SK-N-SH (cell line): ENCODE results near the gene SLC30A2. TPM values are rescaled to one million over a fixed set of nuclear protein-coding genes. Genes with fewer than 3 reads are reported as not detected.

ENCODE experiments used
- CTCF ChIA-PET: fragments of 300-600, 350-600 bp; formaldehyde crosslinking; extraction: SDS; loops from one replicate; lab custom pipeline; 2021; lab: Yijun Ruan, JAX
- POLR2A ChIA-PET: fragments of 350-600 bp; sonication (Branson Sonifier 250); formaldehyde crosslinking; extraction: SDS; loops from one replicate; lab custom pipeline; 2020; ENCODE audit warnings: antibody characterized with exemption, inconsistent platforms; lab: Yijun Ruan, JAX
- DNase-seq: peaks from one replicate; pipeline ENCODE4 v3.0.0; 2012
- H2AFZ ChIP-seq: fragments of 200-600 bp; sonication (generic); 2 replicates; pipeline ENCODE4 v1.8.1; 2016; ENCODE audit warnings: antibody characterized with exemption, mild to moderate bottlenecking, low read depth
- H3F3A ChIP-seq: fragments of 200-600 bp; sonication (generic); replicated peaks from 2 replicates; pipeline ENCODE3; 2016; ENCODE audit warnings: antibody characterized with exemption, mild to moderate bottlenecking; ENCODE audit not compliant: insufficient read depth
- H3K27ac ChIP-seq, 2 experiments: fragments of 200-500 bp in 1 of 2; fragments of 200-600 bp in 1 of 2; sonication (Bioruptor generic) in 1 of 2; sonication (generic), shearing (Covaris generic) in 1 of 2; 2 replicates each; pipeline versions ENCODE4 v1.5.1 to v1.6.1; 2014 to 2016; ENCODE audit warnings: low read depth in 2 of 2, inconsistent platforms in 1 of 2, low read length in 1 of 2, mild to moderate bottlenecking in 1 of 2, mixed read lengths in 1 of 2
- H3K27me3 ChIP-seq: fragments of 200-600 bp; sonication (generic), shearing (Covaris generic); 2 replicates; pipeline ENCODE4 v1.6.1; 2016; ENCODE audit warnings: mixed run types; ENCODE audit not compliant: insufficient read depth
- H3K36me3 ChIP-seq, 2 experiments: fragments of 200-500 bp in 1 of 2; fragments of 200-600 bp in 1 of 2; sonication (Bioruptor generic) in 1 of 2; sonication (generic) in 1 of 2; replicated peaks in 1 of 2; 2 replicates each; pipeline versions ENCODE3 to v1.5.1; 2014 to 2016; ENCODE audit warnings: low read length in 1 of 2, mild to moderate bottlenecking in 1 of 2; ENCODE audit not compliant: insufficient read depth in 2 of 2, control insufficient read depth in 1 of 2
- H3K4me1 ChIP-seq, 2 experiments: fragments of 200-500 bp in 1 of 2; fragments of 200-600 bp in 1 of 2; sonication (Bioruptor generic) in 1 of 2; sonication (generic), shearing (Covaris generic) in 1 of 2; 2 replicates each; pipeline versions ENCODE4 v1.5.1 to v1.6.1; 2014 to 2016; ENCODE audit warnings: low read depth in 1 of 2, low read length in 1 of 2, mixed run types in 1 of 2; ENCODE audit not compliant: insufficient read depth in 2 of 2, control insufficient read depth in 1 of 2
- H3K4me2 ChIP-seq: fragments of 200-600 bp; sonication (generic), shearing (Covaris generic); 2 replicates; pipeline ENCODE4 v1.6.1; 2017; ENCODE audit warnings: mixed run types
- H3K4me3 ChIP-seq, 2 experiments: fragments of 200-500 bp in 1 of 2; fragments of 200-600 bp in 1 of 2; sonication (Bioruptor generic) in 1 of 2; sonication (generic), shearing (Covaris generic) in 1 of 2; 2 replicates each; pipeline versions ENCODE4 v1.5.1 to v1.8.1; 2014 to 2016; ENCODE audit warnings: low read depth in 2 of 2, inconsistent platforms in 1 of 2, low read length in 1 of 2, mild to moderate bottlenecking in 1 of 2, mixed read lengths in 1 of 2, moderate library complexity in 1 of 2
- H3K79me2 ChIP-seq: fragments of 200-600 bp; sonication (generic); 2 replicates; pipeline ENCODE4 v1.8.1; 2017; ENCODE audit warnings: mild to moderate bottlenecking; ENCODE audit not compliant: insufficient read depth
- H3K9ac ChIP-seq: fragments of 200-600 bp; sonication (generic); 2 replicates; pipeline ENCODE4 v1.6.1; 2017; ENCODE audit warnings: mixed run types
- H3K9me2 ChIP-seq: fragments of 200-600 bp; sonication (generic); 2 replicates; pipeline ENCODE4 v1.6.1; 2017; ENCODE audit warnings: mixed run types
- H3K9me3 ChIP-seq: fragments of 200-600 bp; sonication (generic); 2 replicates; pipeline ENCODE4 v1.6.1; 2017; ENCODE audit warnings: mixed run types, mild to moderate bottlenecking, moderate library complexity
- H4K20me1 ChIP-seq: fragments of 200-600 bp; sonication (generic); 2 replicates; pipeline ENCODE4 v1.6.1; 2017; ENCODE audit warnings: mild to moderate bottlenecking, mixed run types; ENCODE audit not compliant: insufficient read depth
- ELF1 ChIP-seq: IDR thresholded peaks from 2 replicates; pipeline ENCODE4 v1.4.0; 2012
- FOXM1 ChIP-seq: IDR thresholded peaks from 2 replicates; pipeline ENCODE4 v1.4.0; 2012; ENCODE audit warnings: low read depth, mild to moderate bottlenecking
- GATA2 ChIP-seq: sonication (generic); formaldehyde crosslinking; IDR thresholded peaks from 2 replicates; pipeline ENCODE4 v1.5.0; 2020; ENCODE audit warnings: mild to moderate bottlenecking, missing genetic modification reagents
- MEF2A ChIP-seq: IDR thresholded peaks from 2 replicates; pipeline ENCODE4 v1.4.0; 2012; ENCODE audit warnings: low read depth, borderline replicate concordance
- NFIC ChIP-seq: IDR thresholded peaks from 2 replicates; pipeline ENCODE4 v1.4.0; 2012; ENCODE audit warnings: borderline replicate concordance
- NRF1 ChIP-seq: IDR thresholded peaks from 2 replicates; pipeline ENCODE4 v1.6.1; 2012; ENCODE audit warnings: low read depth, mild to moderate bottlenecking, low read length
- POLR2AphosphoS5 ChIP-seq: IDR thresholded peaks from 2 replicates; pipeline ENCODE4 v1.6.1; 2012; ENCODE audit warnings: low read depth, low read length
- RAD21 ChIP-seq: IDR thresholded peaks from 2 replicates; pipeline ENCODE4 v1.6.1; 2012; ENCODE audit warnings: mild to moderate bottlenecking, low read length
- RCOR1 ChIP-seq: fragments of 150-350 bp; IDR thresholded peaks from 2 replicates; pipeline ENCODE4 v1.6.1; 2017; ENCODE audit warnings: antibody characterized with exemption, low read length
- RXRA ChIP-seq: IDR thresholded peaks from 2 replicates; pipeline ENCODE4 v1.4.0; 2012; ENCODE audit warnings: low read depth, mild to moderate bottlenecking, borderline replicate concordance
- SIN3A ChIP-seq: IDR thresholded peaks from 2 replicates; pipeline ENCODE4 v1.6.1; 2012; ENCODE audit warnings: low read depth, mild to moderate bottlenecking, low read length, moderate library complexity, borderline replicate concordance
- TAF1 ChIP-seq: IDR thresholded peaks from 2 replicates; pipeline ENCODE4 v1.6.1; 2012; ENCODE audit warnings: low read depth, mild to moderate bottlenecking, low read length, moderate library complexity, borderline replicate concordance
- TCF12 ChIP-seq: IDR thresholded peaks from 2 replicates; pipeline ENCODE4 v1.4.0; 2012
- TEAD4 ChIP-seq: IDR thresholded peaks from 2 replicates; pipeline ENCODE4 v1.4.0; 2012; ENCODE audit warnings: mild to moderate bottlenecking, borderline replicate concordance; ENCODE audit not compliant: insufficient read depth
- YY1 ChIP-seq: IDR thresholded peaks from 2 replicates; pipeline ENCODE4 v1.4.0; 2012; ENCODE audit warnings: low read depth, mild to moderate bottlenecking
- WGBS: methylation state at CpG from one replicate; pipeline ENCODE4 v1.1.6; 2017; ENCODE audit warnings: low lambda C conversion rate; 5-methylcytosine and 5-hydroxymethylcytosine counted together
- polyA plus RNA-seq, 3 experiments: library from polyadenylated mRNA; depleted of rRNA; stranded (reverse); fragments of >200 nt; gene quantifications; 2 replicates each; pipeline ENCODE4 v1.2.3, GENCODE V29; 2012
- TF ChIP-seq, protein P1 (sequence below): fragments of 200-600 bp; sonication (generic); IDR thresholded peaks from 2 replicates; pipeline ENCODE4 v1.6.1; 2017; ENCODE audit warnings: antibody characterized with exemption, mild to moderate bottlenecking, moderate library complexity
- TF ChIP-seq, protein P2 (sequence below): IDR thresholded peaks from 2 replicates; pipeline ENCODE4; 2012
- TF ChIP-seq, protein P3 (sequence below): fragments of 150-350 bp; IDR thresholded peaks from 2 replicates; pipeline ENCODE4 v1.6.1; 2017; ENCODE audit warnings: antibody characterized with exemption, low read length, low read depth, borderline replicate concordance
- TF ChIP-seq, protein P4 (sequence below): IDR thresholded peaks from 2 replicates; pipeline ENCODE4 v1.6.1; 2012; ENCODE audit warnings: mild to moderate bottlenecking, low read depth, low read length, moderate library complexity
- TF ChIP-seq, protein P5 (sequence below): IDR thresholded peaks from 2 replicates; pipeline ENCODE4 v1.4.0; 2012; ENCODE audit warnings: low read depth

SLC30A2 gene
- polyA plus RNA-seq, 1 of the 3 experiments (the other 2 are of a cell fraction): not detected

DNA sequence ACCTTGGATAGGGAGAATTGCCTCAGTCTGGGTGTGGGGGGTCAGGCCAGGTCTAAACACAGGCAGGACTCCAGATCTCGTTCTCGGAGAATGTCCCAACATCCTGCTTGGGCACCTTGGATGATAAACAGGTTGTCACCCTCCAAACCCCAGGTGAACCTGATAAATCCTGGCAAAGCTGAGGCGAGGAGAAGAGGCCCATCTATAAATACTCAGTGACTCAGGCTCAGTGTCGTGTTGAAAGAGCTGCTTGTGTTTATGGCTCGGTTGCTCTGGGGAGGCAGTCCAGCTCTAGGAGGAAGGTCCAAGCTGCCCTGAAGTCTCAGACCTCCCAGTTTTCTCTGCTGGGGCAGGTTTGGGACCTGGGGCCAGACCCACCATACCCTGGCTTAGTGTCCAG, 37.3 kb upstream of the SLC30A2 start:
- peaks cover 13% of the 10 kb centered on the region for H3K27me3 ChIP-seq
- H3K4me3 ChIP-seq: no peak overlapping the region
- no peaks in the 10 kb centered on the region for H4K20me1 ChIP-seq
- no peaks in the 10 kb centered on the region for H3K36me3 ChIP-seq
- CTCF ChIA-PET: interaction anchor here (1.0 to 1.6 kb wide), 3 partner anchors 39 to 62 kb away, joined by 3 to 7 read pairs (median 3); no protein-coding TSS in a partner anchor
- H3K79me2 ChIP-seq: no peaks in the 10 kb centered on the region
- no peaks in the 10 kb centered on the region for H3K9me2 ChIP-seq
- H3K4me2 ChIP-seq: no peak overlapping the region
- 39% methylated on average over 5 of the region's 5 CpGs for WGBS
- H2AFZ ChIP-seq: no peak overlapping the region
- H3K9me3 ChIP-seq: no peaks in the 10 kb centered on the region
- H3K4me1 ChIP-seq: no peaks in the 10 kb centered on the region
- no peaks in the 10 kb centered on the region for H3F3A ChIP-seq
- POLR2A ChIA-PET: no interaction called here
- H3K27ac ChIP-seq: no peak overlapping the region
- no peak overlapping the region for H3K9ac ChIP-seq
- TF ChIP-seq, protein P1, sequence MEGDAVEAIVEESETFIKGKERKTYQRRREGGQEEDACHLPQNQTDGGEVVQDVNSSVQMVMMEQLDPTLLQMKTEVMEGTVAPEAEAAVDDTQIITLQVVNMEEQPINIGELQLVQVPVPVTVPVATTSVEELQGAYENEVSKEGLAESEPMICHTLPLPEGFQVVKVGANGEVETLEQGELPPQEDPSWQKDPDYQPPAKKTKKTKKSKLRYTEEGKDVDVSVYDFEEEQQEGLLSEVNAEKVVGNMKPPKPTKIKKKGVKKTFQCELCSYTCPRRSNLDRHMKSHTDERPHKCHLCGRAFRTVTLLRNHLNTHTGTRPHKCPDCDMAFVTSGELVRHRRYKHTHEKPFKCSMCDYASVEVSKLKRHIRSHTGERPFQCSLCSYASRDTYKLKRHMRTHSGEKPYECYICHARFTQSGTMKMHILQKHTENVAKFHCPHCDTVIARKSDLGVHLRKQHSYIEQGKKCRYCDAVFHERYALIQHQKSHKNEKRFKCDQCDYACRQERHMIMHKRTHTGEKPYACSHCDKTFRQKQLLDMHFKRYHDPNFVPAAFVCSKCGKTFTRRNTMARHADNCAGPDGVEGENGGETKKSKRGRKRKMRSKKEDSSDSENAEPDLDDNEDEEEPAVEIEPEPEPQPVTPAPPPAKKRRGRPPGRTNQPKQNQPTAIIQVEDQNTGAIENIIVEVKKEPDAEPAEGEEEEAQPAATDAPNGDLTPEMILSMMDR: no peak
- TF ChIP-seq RCOR1: no peak
- TF ChIP-seq NRF1: no peak
- no peak for TF ChIP-seq ELF1
- no peak for TF ChIP-seq NFIC
- no peak for TF ChIP-seq RXRA
- TF ChIP-seq TAF1: no peak
- TF ChIP-seq, protein P2, sequence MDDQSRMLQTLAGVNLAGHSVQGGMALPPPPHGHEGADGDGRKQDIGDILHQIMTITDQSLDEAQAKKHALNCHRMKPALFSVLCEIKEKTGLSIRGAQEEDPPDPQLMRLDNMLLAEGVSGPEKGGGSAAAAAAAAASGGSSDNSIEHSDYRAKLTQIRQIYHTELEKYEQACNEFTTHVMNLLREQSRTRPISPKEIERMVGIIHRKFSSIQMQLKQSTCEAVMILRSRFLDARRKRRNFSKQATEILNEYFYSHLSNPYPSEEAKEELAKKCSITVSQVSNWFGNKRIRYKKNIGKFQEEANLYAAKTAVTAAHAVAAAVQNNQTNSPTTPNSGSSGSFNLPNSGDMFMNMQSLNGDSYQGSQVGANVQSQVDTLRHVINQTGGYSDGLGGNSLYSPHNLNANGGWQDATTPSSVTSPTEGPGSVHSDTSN: no peak
- no peak for TF ChIP-seq TEAD4
- no peak for TF ChIP-seq MEF2A
- no peak for TF ChIP-seq TCF12
- TF ChIP-seq GATA2 (CRISPR knock-in tag): no peak
- TF ChIP-seq POLR2AphosphoS5: no peak
- TF ChIP-seq RAD21: no peak
- TF ChIP-seq, protein P3, sequence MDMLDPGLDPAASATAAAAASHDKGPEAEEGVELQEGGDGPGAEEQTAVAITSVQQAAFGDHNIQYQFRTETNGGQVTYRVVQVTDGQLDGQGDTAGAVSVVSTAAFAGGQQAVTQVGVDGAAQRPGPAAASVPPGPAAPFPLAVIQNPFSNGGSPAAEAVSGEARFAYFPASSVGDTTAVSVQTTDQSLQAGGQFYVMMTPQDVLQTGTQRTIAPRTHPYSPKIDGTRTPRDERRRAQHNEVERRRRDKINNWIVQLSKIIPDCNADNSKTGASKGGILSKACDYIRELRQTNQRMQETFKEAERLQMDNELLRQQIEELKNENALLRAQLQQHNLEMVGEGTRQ: no peak
- TF ChIP-seq, all 33 proteins: peak for 0
- no peak for DNase-seq

DNA sequence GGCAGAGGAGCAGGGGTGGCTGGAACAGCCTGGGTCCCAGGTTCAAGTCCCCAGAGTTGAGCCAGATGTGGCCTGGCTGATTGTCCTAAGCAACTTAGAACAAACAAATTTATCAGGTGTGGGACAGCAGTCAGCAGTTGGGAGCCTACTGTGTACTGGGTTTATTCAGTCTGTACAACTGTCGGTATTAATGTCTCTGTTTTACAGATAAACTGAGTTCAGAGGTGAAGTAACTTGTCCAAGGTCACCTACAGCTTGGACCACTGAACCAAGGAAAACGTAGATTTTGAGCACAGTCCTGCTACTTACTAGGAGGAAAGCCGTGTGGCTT, 36.1 kb upstream of the SLC30A2 start:
- Histone ChIP-seq H3K27me3 (peaks cover 13% of the 10 kb centered on the region), H3K4me3 (no peak overlapping the region), H3F3A (no peaks in the 10 kb centered on the region), H3K9me3 (no peaks in the 10 kb centered on the region), H4K20me1 (no peaks in the 10 kb centered on the region), H3K36me3 (no peaks in the 10 kb centered on the region), H3K27ac (no peak overlapping the region), H3K4me2 (no peak overlapping the region)
- CTCF ChIA-PET: interaction anchor here (1.8 kb wide), 1 partner anchor 23 kb away, joined by 5 read pairs; no protein-coding TSS in a partner anchor
- POLR2A ChIA-PET: no interaction called here
- TF ChIP-seq, protein P4, sequence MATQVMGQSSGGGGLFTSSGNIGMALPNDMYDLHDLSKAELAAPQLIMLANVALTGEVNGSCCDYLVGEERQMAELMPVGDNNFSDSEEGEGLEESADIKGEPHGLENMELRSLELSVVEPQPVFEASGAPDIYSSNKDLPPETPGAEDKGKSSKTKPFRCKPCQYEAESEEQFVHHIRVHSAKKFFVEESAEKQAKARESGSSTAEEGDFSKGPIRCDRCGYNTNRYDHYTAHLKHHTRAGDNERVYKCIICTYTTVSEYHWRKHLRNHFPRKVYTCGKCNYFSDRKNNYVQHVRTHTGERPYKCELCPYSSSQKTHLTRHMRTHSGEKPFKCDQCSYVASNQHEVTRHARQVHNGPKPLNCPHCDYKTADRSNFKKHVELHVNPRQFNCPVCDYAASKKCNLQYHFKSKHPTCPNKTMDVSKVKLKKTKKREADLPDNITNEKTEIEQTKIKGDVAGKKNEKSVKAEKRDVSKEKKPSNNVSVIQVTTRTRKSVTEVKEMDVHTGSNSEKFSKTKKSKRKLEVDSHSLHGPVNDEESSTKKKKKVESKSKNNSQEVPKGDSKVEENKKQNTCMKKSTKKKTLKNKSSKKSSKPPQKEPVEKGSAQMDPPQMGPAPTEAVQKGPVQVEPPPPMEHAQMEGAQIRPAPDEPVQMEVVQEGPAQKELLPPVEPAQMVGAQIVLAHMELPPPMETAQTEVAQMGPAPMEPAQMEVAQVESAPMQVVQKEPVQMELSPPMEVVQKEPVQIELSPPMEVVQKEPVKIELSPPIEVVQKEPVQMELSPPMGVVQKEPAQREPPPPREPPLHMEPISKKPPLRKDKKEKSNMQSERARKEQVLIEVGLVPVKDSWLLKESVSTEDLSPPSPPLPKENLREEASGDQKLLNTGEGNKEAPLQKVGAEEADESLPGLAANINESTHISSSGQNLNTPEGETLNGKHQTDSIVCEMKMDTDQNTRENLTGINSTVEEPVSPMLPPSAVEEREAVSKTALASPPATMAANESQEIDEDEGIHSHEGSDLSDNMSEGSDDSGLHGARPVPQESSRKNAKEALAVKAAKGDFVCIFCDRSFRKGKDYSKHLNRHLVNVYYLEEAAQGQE: no peak
- TF ChIP-seq FOXM1 (no peak), POLR2AphosphoS5 (no peak), YY1 (no peak), SIN3A (no peak), RCOR1 (no peak)
- TF ChIP-seq, protein P5, sequence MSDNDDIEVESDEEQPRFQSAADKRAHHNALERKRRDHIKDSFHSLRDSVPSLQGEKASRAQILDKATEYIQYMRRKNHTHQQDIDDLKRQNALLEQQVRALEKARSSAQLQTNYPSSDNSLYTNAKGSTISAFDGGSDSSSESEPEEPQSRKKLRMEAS: no peak
- TF ChIP-seq, all 33 proteins: peak for 0
- Histone ChIP-seq H3K79me2 (no peaks in the 10 kb centered on the region), H3K4me1 (no peaks in the 10 kb centered on the region), H3K9me2 (no peaks in the 10 kb centered on the region), H3K9ac (no peak overlapping the region), H2AFZ (no peak overlapping the region)
- no peak for DNase-seq
- 54% methylated on average over 3 of the region's 3 CpGs for WGBS
